SU-DHL-6 (cell line): ENCODE results near the gene PDCD11.
A peak's percentile ranks its signal among the peaks of the same experiment; 100 is the strongest.

Source experiments
- H2AFZ ChIP-seq: fragments of 200-600 bp; sonication (generic); 2 replicates; pipeline ENCODE4 v1.6.1; 2014; ENCODE audit warnings: low read depth, mild to moderate bottlenecking, moderate library complexity, mixed read lengths, antibody characterized with exemption, low read length; ENCODE audit not compliant: severe bottlenecking
- H3F3A ChIP-seq: fragments of 200-600 bp; shearing (Covaris generic); 2 replicates; pipeline ENCODE4 v1.6.0; 2016; ENCODE audit warnings: antibody characterized with exemption, mild to moderate bottlenecking; ENCODE audit not compliant: insufficient read depth
- H3K27ac ChIP-seq: fragments of 200-600 bp; sonication (generic); 2 replicates; pipeline ENCODE4 v1.5.1; 2016; ENCODE audit warnings: low read depth, mild to moderate bottlenecking, low read length, moderate library complexity, mixed read lengths
- H3K27me3 ChIP-seq: fragments of 200-600 bp; sonication (generic), shearing (Covaris generic); 2 replicates; pipeline ENCODE4 v1.6.0; 2014; ENCODE audit warnings: mild to moderate bottlenecking, low read length
- H3K36me3 ChIP-seq: fragments of 200-600 bp; sonication (generic); 2 replicates; pipeline ENCODE4 v1.6.1; 2014; ENCODE audit warnings: mild to moderate bottlenecking, low read length, mixed read lengths
- H3K4me2 ChIP-seq: fragments of 300-600, 200-600 bp; shearing (Covaris generic), sonication (generic); 2 replicates; pipeline ENCODE4 v1.6.0; 2014; ENCODE audit warnings: low read length, low read depth, mild to moderate bottlenecking; ENCODE audit not compliant: poor library complexity, severe bottlenecking
- H3K4me3 ChIP-seq: fragments of 200-600 bp; sonication (generic); 2 replicates; pipeline ENCODE4 v1.5.1; 2014; ENCODE audit warnings: antibody characterized with exemption, low read length, mild to moderate bottlenecking, mixed read lengths; ENCODE audit not compliant: insufficient read depth, poor library complexity, severe bottlenecking
- H3K79me2 ChIP-seq: fragments of 200-600 bp; sonication (generic); 2 replicates; pipeline ENCODE4 v1.6.1; 2014; ENCODE audit warnings: mild to moderate bottlenecking, low read length, moderate library complexity; ENCODE audit not compliant: insufficient read depth
- H3K9ac ChIP-seq: fragments of 200-600 bp; sonication (generic); 2 replicates; pipeline ENCODE4 v1.7.0; 2014; ENCODE audit warnings: mild to moderate bottlenecking, low read length
- H3K9me2 ChIP-seq: fragments of 200-600 bp; sonication (generic); replicated peaks from 2 replicates; pipeline ENCODE4 v1.6.1; 2014; ENCODE audit warnings: low read length; ENCODE audit not compliant: insufficient read depth
- H3K9me3 ChIP-seq: fragments of 200-600 bp; sonication (generic); 2 replicates; pipeline ENCODE4 v1.6.1; 2014; ENCODE audit warnings: low read length, mixed read lengths; ENCODE audit not compliant: insufficient read depth
- H4K20me1 ChIP-seq: fragments of 200-600 bp; sonication (generic); 2 replicates; pipeline ENCODE4 v1.6.1; 2014; ENCODE audit warnings: low read depth, mild to moderate bottlenecking, antibody characterized with exemption, low read length, moderate library complexity, mixed read lengths
- CTCF ChIP-seq: fragments of 200-600 bp; sonication (generic); IDR thresholded peaks from one replicate; pipeline ENCODE4 v1.5.1; 2017; ENCODE audit warnings: antibody characterized with exemption, mild to moderate bottlenecking, low read length, moderate library complexity; ENCODE audit not compliant: insufficient read depth, poor library complexity, severe bottlenecking
- EZH2phosphoT487 ChIP-seq: fragments of 200-600 bp; sonication (generic), shearing (Covaris generic); conservative IDR thresholded peaks from 2 replicates; pipeline ENCODE4 v1.6.1; 2018; ENCODE audit warnings: mild to moderate bottlenecking, antibody characterized with exemption, low read length, moderate library complexity, mixed read lengths

Gene PDCD11

GRCh38 chr10:103492655-103493261, 96.3 kb downstream of the PDCD11 start:
- Histone ChIP-seq H4K20me1 (no peaks in the 10 kb centered on the region), H3K4me3 (no peak overlapping the region), H3K4me2 (no peak overlapping the region), H3K36me3 (no peaks in the 10 kb centered on the region), H3K9me2 (no peaks in the 10 kb centered on the region), H3F3A (no peaks in the 10 kb centered on the region), H3K9ac (no peak overlapping the region), H3K79me2 (no peaks in the 10 kb centered on the region), H3K27me3 (no peaks in the 10 kb centered on the region), H3K9me3 (no peaks in the 10 kb centered on the region), H2AFZ (no peak overlapping the region), H3K27ac (no peak overlapping the region)
- no peak for TF ChIP-seq EZH2phosphoT487
- TF ChIP-seq CTCF = no peak

GRCh38 chr10:103493362-103493915, 97.0 kb downstream of the PDCD11 start, which contains the start of gene NEURL1:
TSS of gene NEURL1 (plus strand) at chr10:103493705. CDS start at chr10:103494388, 683 bp downstream.
- Histone ChIP-seq H3K9me3 (no peaks in the 10 kb centered on the region), H3K9me2 (no peaks in the 10 kb centered on the region), H3K4me2 (peak within 1 kb of the TSS; percentile 37), H3K27ac (no peak within 1 kb of the TSS), H3K79me2 (no peaks in the 10 kb centered on the region), H3K4me3 (peak within 1 kb of the TSS; percentile 21), H3K27me3 (no peaks in the 10 kb centered on the region), H4K20me1 (no peaks in the 10 kb centered on the region), H2AFZ (no peak within 1 kb of the TSS), H3K36me3 (no peaks in the 10 kb centered on the region), H3F3A (no peaks in the 10 kb centered on the region), H3K9ac (no peak within 1 kb of the TSS)
- TF ChIP-seq EZH2phosphoT487 (no peak), CTCF (no peak)

- peak overlapping the region; percentile 21 for H3K4me3 ChIP-seq
Measured at GRCh38 chr10:103493916-103494877, 97.8 kb downstream of the PDCD11 start.

More at GRCh38 chr10:103493916-103494877, 97.8 kb downstream of the PDCD11 start:
- Histone ChIP-seq H3K27ac (no peak overlapping the region), H3K79me2 (no peaks in the 10 kb centered on the region), H3K4me2 (peak overlapping the region; percentile 37), H3K9ac (no peak overlapping the region), H3K27me3 (no peaks in the 10 kb centered on the region), H3K9me2 (no peaks in the 10 kb centered on the region), H3K36me3 (no peaks in the 10 kb centered on the region), H4K20me1 (no peaks in the 10 kb centered on the region), H2AFZ (no peak overlapping the region), H3K9me3 (no peaks in the 10 kb centered on the region), H3F3A (no peaks in the 10 kb centered on the region)
- TF ChIP-seq EZH2phosphoT487 (no peak), CTCF (no peak)
